ENCODE measurements around the gene CRLF2.

DNA sequence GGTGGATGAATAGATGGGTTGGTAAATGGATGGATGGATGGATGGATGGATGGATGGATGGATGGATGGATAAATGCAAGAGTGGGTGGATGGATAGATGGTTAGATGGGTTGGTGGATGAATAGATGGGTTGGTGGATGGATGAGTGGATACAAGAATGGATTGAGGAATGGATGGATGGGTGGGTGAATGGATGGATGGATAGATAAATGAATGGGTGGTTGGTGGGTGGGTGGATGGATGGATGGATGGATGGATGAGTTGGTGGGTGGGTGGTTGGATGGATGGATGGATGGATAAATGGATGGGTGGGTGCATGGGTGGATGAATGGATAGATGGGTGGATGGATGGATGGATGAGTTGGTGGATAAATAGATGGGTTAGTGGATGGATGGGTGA lies 13.8 kb upstream of the CRLF2 start:
- TF ChIP-seq CTCF (IDR thresholded peaks at IDR 0.05) (no peak), POLR2A (IDR thresholded peaks at IDR 0.05; ENCODE audit: low read length) (no peak), JUN (IDR thresholded peaks at IDR 0.05) (no peak)
